HepG2 (cell line): Measurements from ENCODE around the gene IRF2BPL. TPM values are rescaled to one million over a fixed set of nuclear protein-coding genes. Genes with fewer than 3 reads are reported as not detected.

ENCODE experiments used
- CENPBD1 ChIP-seq: sonication (generic); formaldehyde crosslinking; IDR thresholded peaks from 2 replicates; pipeline ENCODE4 v1.8.0; 2022; ENCODE audit warnings: missing genetic modification reagents, low read depth, mild to moderate bottlenecking, borderline replicate concordance
- CSRNP2 ChIP-seq: sonication (generic); formaldehyde crosslinking; conservative IDR thresholded peaks from 2 replicates; pipeline ENCODE4 v1.8.0; 2022; ENCODE audit warnings: low read depth, missing genetic modification reagents
- DNMT3B ChIP-seq: conservative IDR thresholded peaks from 2 replicates; pipeline ENCODE4 v1.6.1; 2016; ENCODE audit warnings: missing biosample characterization, control low read depth
- GLI4 ChIP-seq: sonication (generic); formaldehyde crosslinking; IDR thresholded peaks from 2 replicates; pipeline ENCODE4 v1.5.1; 2020; ENCODE audit warnings: missing genetic modification reagents, mild to moderate bottlenecking, moderate library complexity, borderline replicate concordance
- IKZF1 ChIP-seq: fragments of 450-650 bp; IDR thresholded peaks from 2 replicates; pipeline ENCODE4 v1.7.1; 2016
- JUNB ChIP-seq: sonication (generic); formaldehyde crosslinking; IDR thresholded peaks from 2 replicates; pipeline ENCODE4 v1.8.0; 2022; ENCODE audit warnings: missing genetic modification reagents, mild to moderate bottlenecking, borderline replicate concordance
- REST ChIP-seq, 2 experiments: IDR thresholded peaks; 2 replicates each; pipeline ENCODE4 v1.6.1; 2011 to 2012; ENCODE audit warnings: low read length in 2 of 2, borderline replicate concordance in 1 of 2, low read depth in 1 of 2, mild to moderate bottlenecking in 1 of 2, moderate library complexity in 1 of 2
- TFE3 ChIP-seq: IDR thresholded peaks from 2 replicates; pipeline ENCODE4 v1.6.1; 2016
- ZNF124 ChIP-seq: sonication (generic); formaldehyde crosslinking; IDR thresholded peaks from 2 replicates; pipeline ENCODE4 v1.4.0; 2020; ENCODE audit warnings: missing genetic modification reagents
- ZNF333 ChIP-seq: sonication (generic); formaldehyde crosslinking; IDR thresholded peaks from 2 replicates; pipeline ENCODE4 v1.4.0; 2020; ENCODE audit warnings: mild to moderate bottlenecking, missing genetic modification reagents, borderline replicate concordance
- ZNF503 ChIP-seq: sonication (generic); formaldehyde crosslinking; IDR thresholded peaks from 2 replicates; pipeline ENCODE4 v1.4.0; 2020; ENCODE audit warnings: missing genetic modification reagents
- ZNF780A ChIP-seq: sonication (generic); formaldehyde crosslinking; IDR thresholded peaks from 2 replicates; pipeline ENCODE4 v1.8.0; 2022; ENCODE audit warnings: mild to moderate bottlenecking, missing genetic modification reagents, moderate library complexity
- ZUFSP ChIP-seq: sonication (generic); formaldehyde crosslinking; IDR thresholded peaks from 2 replicates; pipeline ENCODE4 v1.9.0; 2021; ENCODE audit warnings: missing genetic modification reagents, mild to moderate bottlenecking, borderline replicate concordance
- polyA plus RNA-seq, 8 experiments: library from polyadenylated mRNA; depleted of rRNA in 3 of 8; stranded (reverse) in 7 of 8; unstranded in 1 of 8; fragments of >200 nt; fragmentation: Illumina TruSeq in 4 of 8; extraction: Trizol in 4 of 8; gene quantifications; 2 replicates each; pipeline versions ENCODE4 v1.2.1 to v1.2.3, GENCODE V29; 2011 to 2016; ENCODE audit warnings: low read depth in 4 of 8, missing spikeins in 1 of 8, mixed read lengths in 1 of 8; ENCODE audit not compliant: insufficient read depth in 1 of 8
- total RNA-seq, 5 experiments: library from RNA; depleted of rRNA; stranded (reverse); fragments of >200 nt; fragmentation: Illumina TruSeq; extraction: Trizol; gene quantifications; 2 replicates each; pipeline ENCODE4 v1.2.3, GENCODE V29; 2016; ENCODE audit warnings: low read depth in 1 of 5

Gene IRF2BPL
- total and polyA plus RNA-seq, 2 of the 13 experiments (the other 11 are each of a cell fraction or from before 2014, with no cell fraction given): 6.6 to 8.4 TPM

GRCh38 chr14:77033622-77034589, 5.4 kb upstream of the IRF2BPL start (continued):
- no peak for TF ChIP-seq ZUFSP (CRISPR knock-in tag)
- TF ChIP-seq DNMT3B (CRISPR knock-in tag): 0 out of 2 replicates have a peak, but pooled peaks have one; percentile 27
- no peak for TF ChIP-seq JUNB (CRISPR knock-in tag)
- no peak for TF ChIP-seq ZNF124 (CRISPR knock-in tag)
- TF ChIP-seq ZNF780A (CRISPR knock-in tag): no peak
- TF ChIP-seq ZNF503 (CRISPR knock-in tag): peak; percentile 87; the same call in 1 of the 2 replicates
- TF ChIP-seq TFE3: 0 out of 2 replicates have a peak, but pooled peaks have one; percentile 39
- no peak; a peak in 1 of 4 replicates for TF ChIP-seq REST (IDR thresholded peaks at IDR 0.05; ENCODE audit: borderline replicate concordance in 1 of 2, low read depth in 1 of 2, low read length in 2 of 2)
- TF ChIP-seq CSRNP2 (CRISPR knock-in tag): no peak
- no peak for TF ChIP-seq ZNF333 (CRISPR knock-in tag)
- no peak for TF ChIP-seq IKZF1
- no peak for TF ChIP-seq GLI4 (CRISPR knock-in tag)
- TF ChIP-seq CENPBD1: no peak
